A673 (cell line): ENCODE results near the gene MICAL2. TPM values are rescaled to one million over a fixed set of nuclear protein-coding genes. Genes with fewer than 3 reads are reported as not detected.

Experiments used
- BruUV-seq: library from RNA; stranded (reverse); fragments of 400-500 nt; replicated peaks from 2 replicates; lab custom pipeline; 2021; lab: Mats Ljungman, UMichigan
- CTCF ChIA-PET: fragments of 300-600 bp; sonication (Branson Sonifier 250); formaldehyde crosslinking; loops from one replicate; lab custom pipeline; 2022; ENCODE audit warnings: antibody characterized with exemption; lab: Charles Lee
- POLR2A ChIA-PET: fragments of 300-600 bp; sonication (Branson Sonifier 250); formaldehyde crosslinking; loops from one replicate; lab custom pipeline; 2022; ENCODE audit warnings: antibody characterized with exemption; ENCODE audit not compliant: low non-redundant PET; lab: Charles Lee
- DNase-seq: peaks from one replicate; pipeline ENCODE4 v3.0.0-alpha.2; 2015; ENCODE audit warnings: low spot score
- H3K27ac ChIP-seq: fragments of 200-600 bp; sonication (generic); 2 replicates; pipeline ENCODE4 v1.5.1; 2016; ENCODE audit warnings: mixed run types, low read depth, mild to moderate bottlenecking, mixed read lengths, antibody characterized with exemption, low read length; ENCODE audit not compliant: poor library complexity, severe bottlenecking
- H3K27me3 ChIP-seq: fragments of 200-600 bp; sonication (generic); replicated peaks from 2 replicates; pipeline ENCODE4 v1.6.1; 2017; ENCODE audit warnings: mixed run types, low read depth, mild to moderate bottlenecking, mixed read lengths, antibody characterized with exemption, low read length; ENCODE audit not compliant: insufficient read depth, poor library complexity
- H3K36me3 ChIP-seq: fragments of 200-600 bp; sonication (generic); 2 replicates; pipeline ENCODE4 v1.6.1; 2016; ENCODE audit warnings: mixed run types, mild to moderate bottlenecking, mixed read lengths, antibody characterized with exemption, low read length; ENCODE audit not compliant: insufficient read depth, poor library complexity, severe bottlenecking
- H3K4me1 ChIP-seq: fragments of 200-600 bp; sonication (generic); 2 replicates; pipeline ENCODE4 v1.6.1; 2017; ENCODE audit warnings: mixed run types, mild to moderate bottlenecking, mixed read lengths, antibody characterized with exemption, low read length; ENCODE audit not compliant: insufficient read depth, poor library complexity, severe bottlenecking
- H3K4me3 ChIP-seq: fragments of 200-600 bp; sonication (generic); 2 replicates; pipeline ENCODE4 v1.5.1; 2016; ENCODE audit warnings: low read depth, mixed run types, mild to moderate bottlenecking, mixed read lengths, low read length; ENCODE audit not compliant: poor library complexity, severe bottlenecking
- H3K9me3 ChIP-seq: fragments of 200-600 bp; sonication (generic); 2 replicates; pipeline ENCODE4 v1.6.1; 2016; ENCODE audit warnings: mixed run types, low read depth, mild to moderate bottlenecking, mixed read lengths, antibody characterized with exemption, low read length; ENCODE audit not compliant: poor library complexity, severe bottlenecking
- CTCF ChIP-seq: fragments of 300-800, 200-600 bp; sonication (generic); conservative IDR thresholded peaks from 2 replicates; pipeline ENCODE4 v1.5.1; 2017; ENCODE audit warnings: low read depth, mild to moderate bottlenecking, antibody characterized with exemption, low read length, moderate library complexity, mixed read lengths
- EZH2 ChIP-seq: fragments of 200-600 bp; sonication (generic); IDR thresholded peaks from 2 replicates; pipeline ENCODE4 v1.6.1; 2017; ENCODE audit warnings: borderline replicate concordance, low read depth, mild to moderate bottlenecking, mixed read lengths, antibody characterized with exemption, low read length; ENCODE audit not compliant: poor library complexity, severe bottlenecking
- intact Hi-C: fragments of 100-400 bp; cut with micrococcal nuclease; formaldehyde crosslinking; loops from one replicate; pipeline ENCODE4 v1.10.0; 2022; ENCODE audit not compliant: unreplicated experiment
- total RNA-seq: library from RNA; stranded (reverse); gene quantifications from 2 replicates; pipeline ENCODE4 v1.2.3, GENCODE V29; 2021

Gene MICAL2
- total RNA-seq, 1 experiment from 2014 or later, result 1.1 TPM

- Histone ChIP-seq H3K27me3 (no peaks in the 10 kb centered on the region), H3K4me1 (no peaks in the 10 kb centered on the region), H3K9me3 (no peaks in the 10 kb centered on the region), H3K4me3 (no peak overlapping the region), H3K27ac (no peak overlapping the region), H3K36me3 (no peaks in the 10 kb centered on the region)
- TF ChIP-seq EZH2 (no peak), CTCF (no peak)
- no peak for DNase-seq
- ChIA-PET POLR2A (no interaction called here), CTCF (no interaction called here)
- no TSS peak for BruUV-seq
- intact Hi-C loops, result no loop called here
These were observed 130.3 kb downstream of the MICAL2 start for GRCh38 chr11:12240677-12241076.

GRCh38 chr11:12241401-12241800 lies 131.0 kb downstream of the MICAL2 start:
- Histone ChIP-seq H3K27ac (no peak overlapping the region), H3K36me3 (no peaks in the 10 kb centered on the region), H3K9me3 (no peaks in the 10 kb centered on the region), H3K4me3 (no peak overlapping the region), H3K4me1 (no peaks in the 10 kb centered on the region), H3K27me3 (no peaks in the 10 kb centered on the region)
- CTCF ChIA-PET, result no interaction called here
- no peak for DNase-seq
- intact Hi-C loops, result no loop called here
- BruUV-seq, result no TSS peak
- no peak for TF ChIP-seq CTCF
- no peak for TF ChIP-seq EZH2
- POLR2A ChIA-PET, result no interaction called here

- CTCF ChIA-PET, result interaction anchor here (0.6 kb wide), 1 partner anchor 38 kb away, joined by 3 read pairs; no protein-coding TSS in a partner anchor
- Histone ChIP-seq H3K36me3 (no peaks in the 10 kb centered on the region), H3K27ac (no peak overlapping the region), H3K4me3 (no peak overlapping the region), H3K27me3 (no peaks in the 10 kb centered on the region), H3K4me1 (no peaks in the 10 kb centered on the region), H3K9me3 (no peaks in the 10 kb centered on the region)
- no peak for TF ChIP-seq CTCF
- no peak for TF ChIP-seq EZH2
- POLR2A ChIA-PET, result no interaction called here
- no TSS peak for BruUV-seq
- DNase-seq, result no peak
- intact Hi-C loops, result no loop called here
These were observed 131.7 kb downstream of the MICAL2 start for GRCh38 chr11:12241971-12242672.
